Ishikawa (cell line): ENCODE measurements around the gene ACOX3.

Experiments used
- CEBPB ChIP-seq: IDR thresholded peaks from 2 replicates; pipeline ENCODE4 v1.6.1; 2012
- CREB1 ChIP-seq: IDR thresholded peaks from 2 replicates; pipeline ENCODE4 v1.6.1; 2012; ENCODE audit warnings: low read depth
- EGR1 ChIP-seq: IDR thresholded peaks from 2 replicates; pipeline ENCODE4 v1.6.1; 2012
- EP300 ChIP-seq: IDR thresholded peaks from 2 replicates; pipeline ENCODE4 v1.6.1; 2012; ENCODE audit warnings: borderline replicate concordance
- FOXM1 ChIP-seq: IDR thresholded peaks from 2 replicates; pipeline ENCODE4 v1.6.1; 2012; ENCODE audit warnings: low read depth, borderline replicate concordance
- NFIC ChIP-seq: IDR thresholded peaks from 2 replicates; pipeline ENCODE4 v1.6.1; 2012
- RAD21 ChIP-seq: IDR thresholded peaks from 2 replicates; pipeline ENCODE4 v1.6.1; 2012; ENCODE audit warnings: low read depth
- TAF1 ChIP-seq: IDR thresholded peaks from 2 replicates; pipeline ENCODE4 v1.6.1; 2012; ENCODE audit warnings: low read depth, mild to moderate bottlenecking
- TCF12 ChIP-seq: IDR thresholded peaks from 2 replicates; pipeline ENCODE4 v1.6.1; 2012; ENCODE audit warnings: low read depth
- TEAD4 ChIP-seq: IDR thresholded peaks from 2 replicates; pipeline ENCODE4 v1.6.1; 2012
- USF1 ChIP-seq: IDR thresholded peaks from 2 replicates; pipeline ENCODE4 v1.6.1; 2012
- YY1 ChIP-seq: IDR thresholded peaks from 2 replicates; pipeline ENCODE4 v1.6.1; 2012; ENCODE audit warnings: low read depth
- ZBTB7A ChIP-seq: IDR thresholded peaks from 2 replicates; pipeline ENCODE4 v1.6.1; 2012; ENCODE audit warnings: low read depth
- TF ChIP-seq, protein P1 (sequence below): IDR thresholded peaks from 2 replicates; pipeline ENCODE4 v1.6.1; 2012; ENCODE audit warnings: low read depth, mild to moderate bottlenecking
- TF ChIP-seq, protein P2 (sequence below): IDR thresholded peaks from 2 replicates; pipeline ENCODE4 v1.6.1; 2012

Gene ACOX3

GRCh38 chr4:8343262-8343966, 97.1 kb downstream of the ACOX3 start:
- TF ChIP-seq YY1, result no peak
- TF ChIP-seq TAF1, result no peak
- TF ChIP-seq ZBTB7A, result no peak
- TF ChIP-seq USF1, result no peak
- TF ChIP-seq, protein P1, sequence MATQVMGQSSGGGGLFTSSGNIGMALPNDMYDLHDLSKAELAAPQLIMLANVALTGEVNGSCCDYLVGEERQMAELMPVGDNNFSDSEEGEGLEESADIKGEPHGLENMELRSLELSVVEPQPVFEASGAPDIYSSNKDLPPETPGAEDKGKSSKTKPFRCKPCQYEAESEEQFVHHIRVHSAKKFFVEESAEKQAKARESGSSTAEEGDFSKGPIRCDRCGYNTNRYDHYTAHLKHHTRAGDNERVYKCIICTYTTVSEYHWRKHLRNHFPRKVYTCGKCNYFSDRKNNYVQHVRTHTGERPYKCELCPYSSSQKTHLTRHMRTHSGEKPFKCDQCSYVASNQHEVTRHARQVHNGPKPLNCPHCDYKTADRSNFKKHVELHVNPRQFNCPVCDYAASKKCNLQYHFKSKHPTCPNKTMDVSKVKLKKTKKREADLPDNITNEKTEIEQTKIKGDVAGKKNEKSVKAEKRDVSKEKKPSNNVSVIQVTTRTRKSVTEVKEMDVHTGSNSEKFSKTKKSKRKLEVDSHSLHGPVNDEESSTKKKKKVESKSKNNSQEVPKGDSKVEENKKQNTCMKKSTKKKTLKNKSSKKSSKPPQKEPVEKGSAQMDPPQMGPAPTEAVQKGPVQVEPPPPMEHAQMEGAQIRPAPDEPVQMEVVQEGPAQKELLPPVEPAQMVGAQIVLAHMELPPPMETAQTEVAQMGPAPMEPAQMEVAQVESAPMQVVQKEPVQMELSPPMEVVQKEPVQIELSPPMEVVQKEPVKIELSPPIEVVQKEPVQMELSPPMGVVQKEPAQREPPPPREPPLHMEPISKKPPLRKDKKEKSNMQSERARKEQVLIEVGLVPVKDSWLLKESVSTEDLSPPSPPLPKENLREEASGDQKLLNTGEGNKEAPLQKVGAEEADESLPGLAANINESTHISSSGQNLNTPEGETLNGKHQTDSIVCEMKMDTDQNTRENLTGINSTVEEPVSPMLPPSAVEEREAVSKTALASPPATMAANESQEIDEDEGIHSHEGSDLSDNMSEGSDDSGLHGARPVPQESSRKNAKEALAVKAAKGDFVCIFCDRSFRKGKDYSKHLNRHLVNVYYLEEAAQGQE, result no peak
- TF ChIP-seq TEAD4, result no peak
- no peak for TF ChIP-seq FOXM1
- TF ChIP-seq EP300, result no peak
- no peak for TF ChIP-seq CREB1
- no peak for TF ChIP-seq CEBPB
- TF ChIP-seq, protein P2, sequence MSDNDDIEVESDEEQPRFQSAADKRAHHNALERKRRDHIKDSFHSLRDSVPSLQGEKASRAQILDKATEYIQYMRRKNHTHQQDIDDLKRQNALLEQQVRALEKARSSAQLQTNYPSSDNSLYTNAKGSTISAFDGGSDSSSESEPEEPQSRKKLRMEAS, result no peak
- no peak for TF ChIP-seq RAD21
- no peak for TF ChIP-seq EGR1
- no peak for TF ChIP-seq TCF12
- no peak for TF ChIP-seq NFIC

DNA sequence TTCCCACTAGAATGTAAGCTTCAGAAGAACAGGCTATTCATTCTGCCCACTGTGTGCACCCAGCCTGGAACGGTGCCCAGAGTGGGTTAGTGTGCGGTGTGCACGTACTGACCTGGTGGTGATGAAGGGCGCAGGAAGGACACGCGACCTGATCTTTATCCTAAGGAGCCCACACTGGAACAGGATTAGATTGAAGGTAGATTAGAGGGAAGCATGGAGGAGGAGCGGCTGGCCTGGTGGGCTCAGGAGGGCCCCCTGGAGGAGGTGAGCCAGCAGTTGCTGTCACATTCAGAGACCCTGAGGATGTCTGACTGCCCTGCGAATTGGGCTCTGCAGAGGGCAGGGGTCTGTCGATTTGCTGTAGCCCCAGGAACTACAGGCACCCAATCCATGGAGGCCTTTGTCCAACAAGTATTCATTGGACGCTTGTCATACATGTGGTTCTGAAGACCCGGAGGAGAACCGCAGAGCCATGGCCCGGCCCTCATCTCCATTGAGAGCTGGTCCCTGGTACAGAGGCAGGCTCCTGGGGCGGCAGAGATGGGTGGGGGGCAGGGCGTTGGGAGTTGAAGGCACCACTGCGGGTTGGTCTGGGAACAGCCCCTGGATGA, 97.8 kb downstream of the ACOX3 start:
- TF ChIP-seq, protein P2, result no peak
- TF ChIP-seq EGR1 (no peak), CEBPB (no peak), CREB1 (no peak), USF1 (no peak), NFIC (no peak), YY1 (no peak), ZBTB7A (no peak), EP300 (no peak), TAF1 (no peak)
- TF ChIP-seq, protein P1, result no peak

DNA sequence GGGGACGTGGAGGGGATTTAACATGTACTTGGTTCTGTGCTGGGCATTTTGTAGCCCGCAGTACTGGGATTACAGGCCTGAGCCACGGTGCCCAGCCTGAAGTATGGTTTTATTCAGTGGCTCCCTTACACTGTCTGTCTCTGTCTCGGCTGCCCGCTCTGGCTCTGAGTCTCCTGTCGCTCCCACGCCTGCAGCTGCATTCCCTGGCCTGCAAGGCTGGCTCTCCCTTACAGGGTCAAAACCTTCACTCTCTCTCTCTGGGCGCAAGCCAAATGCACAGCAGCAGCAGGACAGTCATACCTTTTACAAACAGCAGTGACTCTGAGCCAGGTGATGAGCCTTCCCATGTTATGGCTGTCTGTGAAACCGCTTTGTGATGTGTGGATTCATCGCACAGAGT, 98.8 kb downstream of the ACOX3 start:
- TF ChIP-seq, protein P2, result no peak

GRCh38 chr4:8340781-8341241, 99.7 kb downstream of the ACOX3 start:
- no peak for TF ChIP-seq TEAD4
- no peak for TF ChIP-seq ZBTB7A
- no peak for TF ChIP-seq EP300
- TF ChIP-seq NFIC, result no peak
- TF ChIP-seq TCF12, result no peak
- no peak for TF ChIP-seq CEBPB
- TF ChIP-seq EGR1, result no peak
- no peak for TF ChIP-seq USF1
- no peak for TF ChIP-seq RAD21
- TF ChIP-seq TAF1, result no peak
- TF ChIP-seq CREB1, result no peak
- TF ChIP-seq, protein P1, result no peak
- no peak for TF ChIP-seq FOXM1
- no peak for TF ChIP-seq YY1
- TF ChIP-seq, protein P2, result no peak
